ENCODE results near the gene ATL2. TPM values are rescaled to one million over a fixed set of nuclear protein-coding genes. Genes with fewer than 3 reads are reported as not detected.

The ATL2 gene
- total and polyA plus RNA-seq, 2 donors (not counting 3 experiments of a cell fraction or from before 2014, with no cell fraction given), result 23.9 to 45.5 TPM

GRCh38 chr2:38344813-38345212 lies 32.3 kb downstream of the ATL2 start:
- FAIRE-seq, result no peak
- intact Hi-C loops (cut with micrococcal nuclease), result no loop called here
- H4K20me1 ChIP-seq (replicated peaks; ENCODE audit: control insufficient read depth, extremely low read depth, insufficient read depth, low read length), result no peaks in the 10 kb centered on the region
- peaks cover 45% of the 10 kb centered on the region for H3K79me2 ChIP-seq (ENCODE audit: control insufficient read depth, insufficient read depth, low read length)
- no peaks in the 10 kb centered on the region for H3K27me3 ChIP-seq (ENCODE audit: control insufficient read depth in 2 of 2, insufficient read depth in 2 of 2, low read length in 2 of 2)
- ChIA-PET CTCF (interaction anchor here (1.7 kb wide), 1 partner anchor 32 kb away, joined by 5 read pairs; the partner anchor contains the start of gene ATL2), POLR2A (no interaction called here)
- H3K4me3 ChIP-seq (replicated peaks in 1 of 3; ENCODE audit: insufficient read depth in 1 of 3, low read depth in 1 of 3, low read length in 3 of 3), result no peak overlapping the region
- TF ChIP-seq POLR2A (IDR thresholded peaks at IDR 0.05; ENCODE audit: low read depth, low read length), result no peak
- TF ChIP-seq GATA2 (IDR thresholded peaks at IDR 0.05; ENCODE audit: insufficient read depth, insufficient read length, low read depth, low read length), result no peak
- no peak for TF ChIP-seq MYC (IDR thresholded peaks at IDR 0.05; ENCODE audit: low read depth, low read length)
- TF ChIP-seq MAX (IDR thresholded peaks at IDR 0.05; ENCODE audit: insufficient read depth, insufficient read length), result no peak
- no peak for TF ChIP-seq POLR2AphosphoS5 (IDR thresholded peaks at IDR 0.05; ENCODE audit: insufficient read depth, low read depth, low read length)
- no peak for TF ChIP-seq FOS (IDR thresholded peaks at IDR 0.05; ENCODE audit: borderline replicate concordance, insufficient read depth, low read length)
- no peak for TF ChIP-seq CTCF (IDR thresholded peaks at IDR 0.05; ENCODE audit: extremely low read depth in 1 of 2, insufficient read depth in 1 of 2, low read depth in 1 of 2, low read length in 2 of 2)
- TF ChIP-seq JUN (IDR thresholded peaks at IDR 0.05; ENCODE audit: borderline replicate concordance, insufficient read depth, insufficient read length, low read depth), result no peak
- no peak for TF ChIP-seq EZH2 (IDR thresholded peaks at IDR 0.05; ENCODE audit: borderline replicate concordance, low read depth, low read length, severe bottlenecking)
- H2AFZ ChIP-seq (ENCODE audit: low read depth, low read length), result no peak overlapping the region
- peaks cover 0 to 4% of the 10 kb centered on the region in 2 experiments for H3K36me3 ChIP-seq (ENCODE audit: control insufficient read depth in 2 of 2, extremely low read depth in 1 of 2, insufficient read depth in 2 of 2, low read length in 2 of 2)
- dilution Hi-C loops (cut with MboI; ENCODE audit: extremely low pct_ligation_motif_present, low sequenced_read_pairs), result no loop called here
- no peak for DNase-seq (ENCODE audit: low read depth, low spot score)
- BruUV-seq (replicated peaks), result no TSS peak
- no peak overlapping the region for H3K9ac ChIP-seq (replicated peaks; ENCODE audit: extremely low read depth, insufficient read depth, low read length)
- no peak overlapping the region for H3K27ac ChIP-seq (ENCODE audit: insufficient read depth, low read depth, low read length)
- H3K9me3 ChIP-seq (replicated peaks; ENCODE audit: control insufficient read depth, insufficient read depth, low read length), result no peaks in the 10 kb centered on the region
- no peak overlapping the region for H3K4me2 ChIP-seq (ENCODE audit: insufficient read depth, low read length)
- no peaks in the 10 kb centered on the region for H3K9me1 ChIP-seq (replicated peaks; ENCODE audit: control insufficient read depth, extremely low read depth, insufficient read depth, low read length)
- no peaks in the 10 kb centered on the region for H3K4me1 ChIP-seq (ENCODE audit: control insufficient read depth, extremely low read depth, insufficient read depth, low read length)
